ENCODE data around the gene CEMP1. TPM values are rescaled to one million over a fixed set of nuclear protein-coding genes. Genes with fewer than 3 reads are reported as not detected.

The CEMP1 gene, protein sequence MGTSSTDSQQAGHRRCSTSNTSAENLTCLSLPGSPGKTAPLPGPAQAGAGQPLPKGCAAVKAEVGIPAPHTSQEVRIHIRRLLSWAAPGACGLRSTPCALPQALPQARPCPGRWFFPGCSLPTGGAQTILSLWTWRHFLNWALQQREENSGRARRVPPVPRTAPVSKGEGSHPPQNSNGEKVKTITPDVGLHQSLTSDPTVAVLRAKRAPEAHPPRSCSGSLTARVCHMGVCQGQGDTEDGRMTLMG
- 1.0 TPM in 1 of 2 replicates, not detected in the other for polyA plus RNA-seq

DNA sequence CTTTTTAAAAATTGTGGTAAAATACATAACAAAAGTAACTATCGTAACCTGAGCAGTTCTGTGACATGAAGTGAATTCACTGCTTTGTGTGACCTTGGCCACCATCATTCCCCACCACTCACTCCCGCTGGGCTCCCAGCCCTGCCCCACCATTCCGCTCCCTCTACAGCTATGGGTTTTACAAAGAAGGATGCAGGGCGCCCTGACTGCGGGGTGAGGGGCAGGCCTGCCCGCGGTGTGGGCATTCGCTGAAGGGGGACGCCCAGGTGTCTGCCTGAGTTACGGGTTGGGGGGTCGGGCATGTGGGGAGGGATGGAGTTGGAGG, at the start of gene CEMP1:
TSS of gene CEMP1 (minus strand) at position 38 of the 325 bp plus-strand sequence. CDS start 335 bp downstream, outside the sequence.

GRCh38 chr16:2537451-2538379, 6.5 kb upstream of the CEMP1 start, which contains the start of gene PDPK1:
TSS of gene PDPK1 (plus strand) at chr16:2538021. CDS start at chr16:2538113, 92 bp downstream.

DNA sequence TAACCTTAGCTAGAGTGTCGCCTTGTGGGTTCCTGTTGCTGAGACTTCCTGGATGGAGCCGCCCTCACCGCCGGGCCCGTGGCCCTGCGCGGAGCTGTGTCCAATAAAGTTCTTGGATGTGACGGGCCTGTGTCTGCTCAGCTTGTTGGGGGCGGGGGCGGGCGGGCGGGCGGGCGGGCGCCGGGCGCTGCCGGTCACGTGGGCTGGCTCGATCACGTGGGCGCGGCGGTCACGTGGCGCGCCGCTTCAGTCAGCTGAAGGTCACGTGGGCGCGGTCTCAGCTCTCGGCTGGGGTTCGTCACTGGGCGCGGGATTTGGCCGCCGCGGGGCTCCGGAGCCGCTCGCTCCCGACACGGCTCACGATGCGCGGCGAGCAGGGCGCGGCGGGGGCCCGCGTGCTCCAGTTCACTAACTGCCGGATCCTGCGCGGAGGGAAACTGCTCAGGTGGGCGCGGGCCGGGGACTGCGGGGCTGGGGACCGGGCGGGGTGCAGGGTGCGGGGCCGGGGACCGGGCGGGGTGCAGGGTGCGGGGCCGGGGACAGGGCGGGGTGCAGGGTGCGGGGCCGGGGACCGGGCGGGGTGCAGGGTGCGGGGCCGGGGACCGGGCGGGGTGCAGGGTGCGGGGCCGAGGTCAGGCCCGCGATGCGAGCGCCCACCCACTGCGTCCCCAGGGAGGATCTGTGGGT, 11.0 kb downstream of the CEMP1 start, which contains the start of gene AMDHD2:
TSS of gene AMDHD2 (plus strand) at position 275 of the 687 bp plus-strand sequence. CDS start at position 363, 88 bp downstream.

GRCh38 chr16:2513405-2514332, 17.5 kb downstream of the CEMP1 start, which contains the start of gene ATP6V0C:
TSS of gene ATP6V0C (plus strand) at chr16:2513952. CDS start at chr16:2514104, 152 bp downstream.

Other genes starting within 250 kb of the CEMP1 start
- 6.3 and 9.1 TPM in 2 replicates for gene ABCA3, start 190.7 kb downstream of the CEMP1 start, polyA plus RNA-seq
- 1.3 and 1.5 TPM in 2 replicates for gene CCNF, start 102.0 kb downstream of the CEMP1 start, polyA plus RNA-seq
- 0.21 and 0.22 TPM in 2 replicates for gene TEDC2, start 71.3 kb downstream of the CEMP1 start, polyA plus RNA-seq
- gene NTN3, start 60.1 kb downstream of the CEMP1 start, polyA plus RNA-seq: not detected in 2 replicates
- gene TBC1D24, start 56.3 kb downstream of the CEMP1 start, polyA plus RNA-seq: 6.8 and 10.3 TPM in 2 replicates
- 112 and 120 TPM in 2 replicates for gene ATP6V0C, start 17.5 kb downstream of the CEMP1 start, polyA plus RNA-seq
- 0.77 and 2.2 TPM in 2 replicates for gene AMDHD2, start 11.0 kb downstream of the CEMP1 start, polyA plus RNA-seq
- 12.5 and 15.5 TPM in 2 replicates for gene PDPK1, start 6.6 kb upstream of the CEMP1 start, polyA plus RNA-seq
- 2.2 and 3.6 TPM in 2 replicates for gene KCTD5, start 151.1 kb upstream of the CEMP1 start, polyA plus RNA-seq
- 0.10 TPM in 1 of 2 replicates, not detected in the other for gene PRSS27, start 188.8 kb upstream of the CEMP1 start, polyA plus RNA-seq
- gene SRRM2, start 221.2 kb upstream of the CEMP1 start, polyA plus RNA-seq: 36.8 and 60.4 TPM in 2 replicates
- gene ELOB, start 245.9 kb upstream of the CEMP1 start, polyA plus RNA-seq: 1,180 and 1,450 TPM in 2 replicates

Measured in Purkinje cell (primary cell).